Cerebellar cortex (tissue), 1 donor: ENCODE measurements around the gene SLC22A1.
A peak's percentile ranks its signal among the peaks of the same experiment; 100 is the strongest.
"Not testable (repeated sequence)": the region's sequence is repeated elsewhere in the genome, so short reads cannot be mapped to it uniquely, and the experiment has no call there.

Source experiments
- DNase-seq: peaks from one replicate; pipeline ENCODE4 v3.0.0-alpha.2; 2015; ENCODE audit warnings: low spot score

The SLC22A1 gene

GRCh38 chr6:160121558-160121957 lies at the start of gene SLC22A1:
Gene SLC22A1 (plus strand): TSS chr6:160121815. CDS start chr6:160121936, 121 bp downstream.
- DNase-seq, result no peak

DNA sequence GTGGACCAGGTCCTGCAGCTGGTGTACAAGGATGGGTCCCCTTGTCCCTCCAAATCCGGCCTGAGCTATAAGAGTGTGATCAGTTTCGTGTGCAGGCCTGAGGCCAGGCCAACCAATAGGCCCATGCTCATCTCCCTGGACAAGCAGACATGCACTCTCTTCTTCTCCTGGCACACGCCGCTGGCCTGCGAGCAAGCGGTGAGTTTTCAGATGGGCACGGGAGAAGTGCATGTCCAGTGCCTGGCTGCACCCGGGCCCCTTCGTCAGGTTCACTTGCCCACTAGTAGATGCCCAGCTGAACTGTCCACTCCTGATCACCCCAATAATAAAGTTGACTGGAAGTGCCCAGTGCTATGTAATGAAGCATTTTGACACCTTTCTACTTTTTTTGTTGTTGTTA lies 48.3 kb upstream of the SLC22A1 start:
- no peak for DNase-seq

- DNase-seq, result no peak
Measured at GRCh38 chr6:160076009-160076408, 45.6 kb upstream of the SLC22A1 start.

DNA sequence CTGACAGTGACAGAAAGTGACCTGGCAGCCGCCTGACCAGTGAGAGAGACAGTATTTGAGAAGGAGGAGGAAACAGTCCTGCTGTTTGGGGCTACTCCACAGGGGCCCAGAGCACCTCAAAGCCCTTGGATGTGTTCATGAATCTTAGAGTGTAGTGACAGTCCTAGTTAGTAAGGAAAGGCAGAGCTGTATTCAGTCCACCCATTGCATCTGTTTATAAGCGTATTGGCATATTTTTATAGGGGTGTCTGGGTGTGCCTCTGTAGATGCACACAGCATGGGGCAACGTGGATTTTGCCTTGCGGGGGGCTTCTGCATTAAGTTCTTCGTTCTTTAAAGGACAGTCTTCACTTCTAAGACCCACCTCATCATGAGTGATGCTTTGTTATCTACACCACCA lies 44.6 kb upstream of the SLC22A1 start:
- no peak for DNase-seq

DNA sequence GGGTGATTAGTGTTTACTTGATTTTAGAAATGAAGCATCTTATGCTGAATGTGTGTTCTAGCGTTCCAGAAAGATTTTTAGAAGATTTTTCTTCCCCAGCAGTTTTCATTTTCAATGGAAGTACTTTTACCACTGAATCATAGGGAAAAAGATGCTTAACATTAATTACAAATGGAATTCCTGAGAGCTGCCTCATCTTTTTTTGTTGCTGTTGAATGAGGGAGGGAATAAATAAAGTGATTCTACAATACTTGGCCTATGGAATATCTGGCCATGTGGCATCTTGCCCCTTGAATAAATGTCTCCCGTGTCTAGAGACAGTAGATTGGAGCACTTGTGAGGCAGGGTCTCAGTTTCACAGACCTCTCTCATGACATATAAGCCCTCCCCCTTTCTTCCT lies 44.1 kb upstream of the SLC22A1 start:
- DNase-seq, result no peak

DNA sequence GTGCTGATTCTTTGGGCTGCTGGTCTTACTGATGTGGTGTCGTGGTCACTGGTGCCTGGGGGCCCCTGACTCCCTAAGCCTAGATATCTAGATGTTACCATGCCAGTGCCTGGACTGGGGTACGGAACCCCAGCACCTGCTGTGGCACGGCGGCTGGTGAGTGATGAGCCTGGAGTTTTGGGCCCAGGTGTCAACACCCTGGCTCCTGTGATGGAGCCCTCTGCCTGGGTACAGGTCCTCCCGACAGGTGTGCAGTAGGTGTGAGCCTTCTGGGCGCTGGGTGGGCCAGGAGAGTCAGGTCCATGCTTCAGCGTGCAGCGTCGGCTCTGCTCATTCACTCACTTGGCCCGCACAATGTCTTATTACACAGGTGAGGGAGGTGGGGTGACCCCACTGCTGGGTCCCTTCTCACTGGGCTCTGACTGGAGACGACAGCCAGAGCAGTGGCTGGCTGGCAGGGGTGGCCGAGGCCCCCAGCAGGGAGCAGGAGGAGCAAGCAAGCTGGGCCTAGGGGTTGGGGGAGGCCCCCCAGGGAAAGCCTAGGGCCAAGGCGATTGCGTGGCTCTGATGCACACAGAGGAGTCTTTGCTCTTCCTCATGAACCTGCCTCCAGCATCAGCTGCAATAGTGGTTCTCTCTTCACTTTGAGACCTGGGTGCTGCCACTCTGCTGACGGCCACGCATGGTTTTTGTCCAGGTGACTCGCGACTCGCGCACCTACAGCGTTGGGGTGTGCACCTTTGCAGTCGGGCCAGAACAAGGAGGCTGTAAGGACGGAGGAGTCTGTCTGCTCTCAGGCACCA lies 42.5 kb upstream of the SLC22A1 start:
- no peak for DNase-seq

- DNase-seq, result no peak
Measured at GRCh38 chr6:160079686-160080043, 42.0 kb upstream of the SLC22A1 start.

GRCh38 chr6:160080097-160080496 lies 41.5 kb upstream of the SLC22A1 start:
- no peak for DNase-seq

GRCh38 chr6:160081398-160081797 lies 40.2 kb upstream of the SLC22A1 start:
- no peak for DNase-seq

GRCh38 chr6:160082627-160083026 lies 39.0 kb upstream of the SLC22A1 start:
- DNase-seq, result no peak

DNA sequence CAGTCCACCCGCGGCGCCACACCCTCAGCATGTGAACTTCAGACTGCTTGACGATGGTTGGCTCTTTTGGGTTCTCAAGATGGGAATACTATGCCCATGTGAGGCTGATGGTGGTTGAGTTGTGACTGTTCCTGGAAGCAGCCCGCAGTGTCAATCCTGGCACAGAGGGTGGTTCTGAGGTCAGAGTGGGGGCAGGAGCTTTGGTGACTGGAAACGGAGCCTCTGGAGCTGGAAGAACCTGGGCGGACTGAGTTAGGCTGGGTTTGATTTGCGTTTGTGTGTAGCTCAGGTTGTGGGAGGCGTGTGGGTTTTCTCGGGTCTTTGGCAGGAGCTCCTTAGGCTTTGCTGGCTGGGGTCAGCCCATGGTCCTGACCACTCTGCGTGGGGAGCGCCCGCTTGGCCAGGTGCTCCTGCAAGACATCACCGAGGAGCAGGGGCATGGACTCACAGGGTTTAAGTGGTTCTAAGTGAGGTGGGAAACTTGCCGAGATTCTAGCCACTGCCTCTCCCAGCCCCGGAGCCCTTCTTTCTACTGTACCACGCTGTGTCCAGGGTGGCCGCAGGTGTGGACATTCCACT lies 37.3 kb upstream of the SLC22A1 start:
- no peak for DNase-seq

DNA sequence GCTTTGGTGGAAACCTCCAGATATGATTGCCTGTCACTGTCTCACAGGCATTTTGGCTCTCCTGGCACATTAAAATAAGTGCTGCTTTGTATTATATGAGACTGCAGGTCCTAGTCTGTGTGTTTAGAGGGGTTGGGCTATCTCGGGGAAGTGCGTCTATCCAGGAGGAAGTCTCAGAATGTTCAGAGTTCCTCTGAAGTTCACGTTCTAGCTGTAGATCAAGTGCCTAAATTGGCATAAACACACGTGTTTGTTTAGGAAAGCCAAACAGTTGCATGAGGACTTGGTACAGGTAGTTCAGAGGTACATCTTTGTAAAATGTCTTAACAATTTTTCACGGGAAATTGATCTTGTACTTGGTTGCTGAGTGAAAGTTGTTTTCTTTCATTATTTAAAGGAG lies 36.4 kb upstream of the SLC22A1 start:
- no peak for DNase-seq

DNA sequence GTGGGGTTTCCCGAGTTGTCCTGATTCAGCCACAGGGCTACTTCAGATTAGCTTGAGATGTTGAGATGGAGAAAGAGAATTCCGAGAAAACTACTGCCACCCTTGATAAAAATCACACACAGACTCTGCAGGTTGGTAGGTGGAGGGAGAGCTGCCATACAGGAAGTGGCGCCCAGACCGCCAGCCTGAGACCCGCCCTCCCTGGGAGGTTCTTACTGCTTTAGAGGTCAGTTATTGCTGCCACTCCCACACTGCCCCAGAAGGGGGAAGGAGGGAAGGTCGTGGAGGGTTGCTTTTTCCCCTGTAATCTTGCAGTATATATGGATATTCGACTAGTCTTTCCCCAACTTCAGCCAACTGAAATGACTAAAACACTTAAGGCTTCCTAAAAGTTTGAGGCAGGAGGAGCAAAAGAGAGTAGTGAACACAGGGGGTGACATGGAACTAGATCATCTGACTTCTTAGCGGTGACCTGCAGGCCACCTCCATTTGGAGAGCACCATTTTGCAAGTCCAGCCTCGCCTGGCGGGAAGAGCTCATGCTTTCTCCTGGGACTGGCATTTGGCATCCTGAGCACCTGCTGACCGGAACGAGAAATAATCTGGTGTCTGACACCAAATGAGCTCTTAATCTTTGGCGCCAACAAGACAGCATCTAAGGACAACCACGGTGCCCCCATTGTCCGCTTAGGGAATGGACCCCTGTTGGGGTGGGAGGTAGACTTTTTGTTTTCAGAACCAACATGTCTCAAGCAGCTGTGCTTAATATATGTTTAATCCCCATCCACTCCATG lies 35.7 kb upstream of the SLC22A1 start:
- no peak for DNase-seq

GRCh38 chr6:160086754-160087153 lies 34.9 kb upstream of the SLC22A1 start:
- DNase-seq, result no peak

GRCh38 chr6:160088069-160088783 lies 33.4 kb upstream of the SLC22A1 start:
- peak; percentile 47 for DNase-seq

DNA sequence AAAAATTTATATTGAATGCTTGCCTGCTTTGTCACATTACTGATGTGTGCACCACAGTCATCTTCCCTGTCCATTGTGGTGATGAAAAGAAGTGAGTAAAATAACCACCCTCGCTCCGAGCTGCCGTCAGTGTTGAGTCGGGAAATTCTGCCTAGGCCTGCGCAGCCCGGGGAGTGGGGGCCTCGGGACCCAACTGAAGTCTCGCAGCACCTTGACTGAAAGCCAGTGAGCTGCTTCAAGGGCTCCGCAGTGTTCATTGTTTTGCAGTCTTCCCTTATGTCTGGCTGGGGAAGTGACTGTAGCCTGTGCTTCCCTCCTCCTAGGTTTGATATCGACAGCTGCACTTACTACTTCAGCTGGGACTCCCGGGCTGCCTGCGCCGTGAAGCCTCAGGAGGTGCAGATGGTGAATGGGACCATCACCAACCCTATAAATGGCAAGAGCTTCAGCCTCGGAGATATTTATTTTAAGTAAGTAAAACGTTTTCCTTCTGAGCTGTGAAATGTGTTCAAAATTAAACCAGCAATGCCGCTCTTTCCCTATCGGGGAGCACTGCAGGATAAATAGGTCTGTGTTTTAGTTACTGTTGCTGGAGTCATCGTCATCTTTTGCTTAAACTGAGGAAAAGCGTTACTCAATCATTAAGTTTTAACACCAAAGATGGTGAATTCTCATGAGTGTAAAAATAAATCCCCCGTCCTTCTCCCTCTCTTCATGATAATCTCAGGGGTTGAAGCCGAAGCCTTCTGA lies 32.7 kb upstream of the SLC22A1 start:
- DNase-seq, result no peak

- no peak for DNase-seq
Measured at GRCh38 chr6:160089534-160089897, 32.1 kb upstream of the SLC22A1 start.

GRCh38 chr6:160090442-160091239 lies 31.0 kb upstream of the SLC22A1 start:
- DNase-seq, result not testable (repeated sequence)

DNA sequence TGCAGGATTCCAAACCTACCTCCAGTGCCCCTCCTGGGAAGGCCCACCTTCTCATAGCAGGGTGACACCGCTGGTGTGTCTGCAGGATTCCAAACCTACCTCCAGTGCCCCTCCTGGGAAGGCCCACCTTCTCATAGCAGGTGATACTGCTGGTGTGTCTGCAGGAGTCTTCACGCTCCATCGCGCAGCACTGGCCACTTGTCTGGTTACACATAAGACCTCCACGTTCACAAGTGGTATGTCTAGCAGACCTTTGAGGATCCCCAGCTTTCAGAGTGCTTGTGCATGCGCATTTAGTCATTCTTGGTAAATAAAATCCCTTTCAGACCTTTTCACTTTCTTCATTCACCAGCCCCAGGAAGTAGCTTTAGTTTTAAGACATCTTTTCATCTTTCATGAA lies 29.4 kb upstream of the SLC22A1 start:
- not testable (repeated sequence) for DNase-seq

- DNase-seq, result no peak
Measured at GRCh38 chr6:160092602-160093001, 29.0 kb upstream of the SLC22A1 start.

- no peak for DNase-seq
Measured at GRCh38 chr6:160093061-160093460, 28.6 kb upstream of the SLC22A1 start.
